Neural progenitor cell (in vitro differentiated cells): ENCODE data around the gene DNAH9.

Experiments used
- CTCF ChIP-seq: fragments of 200-600 bp; sonication (generic); IDR thresholded peaks from 2 replicates; pipeline ENCODE4 v1.5.1; 2017; ENCODE audit warnings: antibody characterized with exemption, mild to moderate bottlenecking
- EZH2 ChIP-seq: fragments of 200-600 bp; sonication (generic); IDR thresholded peaks from 2 replicates; pipeline ENCODE4 v1.6.1; 2017; ENCODE audit warnings: antibody characterized with exemption, mild to moderate bottlenecking, moderate library complexity
- EZH2phosphoT487 ChIP-seq: fragments of 200-600 bp; sonication (generic); IDR thresholded peaks from 2 replicates; pipeline ENCODE4 v1.6.1; 2017; ENCODE audit warnings: antibody characterized with exemption

GRCh38 chr17:11551442-11551841 lies 46.8 kb upstream of the DNAH9 start:
- TF ChIP-seq CTCF (no peak), EZH2phosphoT487 (no peak), EZH2 (no peak)
